ENCODE results near the gene GJC1.

GJC1 gene

DNA sequence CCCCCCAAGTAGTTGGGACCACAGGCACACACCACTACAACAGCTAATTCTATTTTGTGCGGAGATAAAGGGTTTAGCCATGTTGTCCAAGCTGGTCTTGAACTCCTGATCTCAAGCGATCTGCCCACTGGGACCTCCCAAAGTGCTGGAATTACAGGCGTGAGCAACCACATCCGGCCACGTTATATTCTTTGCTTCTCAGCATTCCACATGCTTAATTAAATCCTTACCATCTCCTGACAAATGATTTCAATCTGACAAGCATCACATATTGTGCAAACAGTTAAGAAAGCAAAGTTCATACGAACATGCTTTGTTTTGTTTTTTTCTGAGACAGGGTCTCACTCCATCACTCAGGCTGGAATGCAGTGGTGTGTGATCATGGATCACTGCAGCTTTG, 35.8 kb upstream of the GJC1 start:
- Histone ChIP-seq H3K4me3 (ENCODE audit: low read length) (no peak overlapping the region), H2AFZ (ENCODE audit: low read depth, low read length) (no peak overlapping the region), H3K27me3 (ENCODE audit: low read depth, low read length) (no peaks in the 10 kb centered on the region), H3K4me2 (ENCODE audit: low read length) (no peak overlapping the region), H3K9me3 (ENCODE audit: insufficient read depth, low read length) (no peaks in the 10 kb centered on the region), H3K36me3 (replicated peaks; ENCODE audit: low read depth, low read length) (peaks cover 57% of the 10 kb centered on the region), H3K27ac (ENCODE audit: low read length) (no peak overlapping the region), H4K20me1 (ENCODE audit: insufficient read depth, low read length) (no peaks in the 10 kb centered on the region), H3K4me1 (ENCODE audit: low read length) (no peaks in the 10 kb centered on the region), H3K9ac (ENCODE audit: low read length) (no peak overlapping the region), H3K79me2 (ENCODE audit: low read length) (no peaks in the 10 kb centered on the region)
- TF ChIP-seq EZH2phosphoT487 (IDR thresholded peaks at IDR 0.05; ENCODE audit: low read depth), result no peak
- TF ChIP-seq, protein P1, sequence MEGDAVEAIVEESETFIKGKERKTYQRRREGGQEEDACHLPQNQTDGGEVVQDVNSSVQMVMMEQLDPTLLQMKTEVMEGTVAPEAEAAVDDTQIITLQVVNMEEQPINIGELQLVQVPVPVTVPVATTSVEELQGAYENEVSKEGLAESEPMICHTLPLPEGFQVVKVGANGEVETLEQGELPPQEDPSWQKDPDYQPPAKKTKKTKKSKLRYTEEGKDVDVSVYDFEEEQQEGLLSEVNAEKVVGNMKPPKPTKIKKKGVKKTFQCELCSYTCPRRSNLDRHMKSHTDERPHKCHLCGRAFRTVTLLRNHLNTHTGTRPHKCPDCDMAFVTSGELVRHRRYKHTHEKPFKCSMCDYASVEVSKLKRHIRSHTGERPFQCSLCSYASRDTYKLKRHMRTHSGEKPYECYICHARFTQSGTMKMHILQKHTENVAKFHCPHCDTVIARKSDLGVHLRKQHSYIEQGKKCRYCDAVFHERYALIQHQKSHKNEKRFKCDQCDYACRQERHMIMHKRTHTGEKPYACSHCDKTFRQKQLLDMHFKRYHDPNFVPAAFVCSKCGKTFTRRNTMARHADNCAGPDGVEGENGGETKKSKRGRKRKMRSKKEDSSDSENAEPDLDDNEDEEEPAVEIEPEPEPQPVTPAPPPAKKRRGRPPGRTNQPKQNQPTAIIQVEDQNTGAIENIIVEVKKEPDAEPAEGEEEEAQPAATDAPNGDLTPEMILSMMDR (IDR thresholded peaks at IDR 0.05; ENCODE audit: low read depth, low read length), result no peak

DNA sequence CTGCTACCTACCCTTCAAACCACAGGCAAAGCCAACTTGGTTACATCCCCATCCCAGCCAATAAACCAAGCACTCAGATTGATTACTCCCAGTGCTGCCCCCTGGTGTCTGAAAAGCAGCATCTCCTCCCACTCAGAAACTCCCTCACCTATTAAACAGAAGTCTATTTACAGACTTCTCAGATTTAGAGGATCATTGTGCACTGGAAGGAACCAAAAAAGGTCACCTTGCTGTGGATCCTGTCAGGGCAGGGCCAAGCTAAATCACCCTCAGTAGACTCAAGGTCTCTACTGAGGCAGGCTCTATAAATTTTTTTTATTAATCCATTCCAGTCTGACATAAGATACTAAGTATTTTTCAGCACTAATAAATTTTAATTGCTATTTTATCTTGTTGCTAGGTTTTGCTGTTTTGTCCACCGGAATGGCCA, 35.2 kb upstream of the GJC1 start:
- Histone ChIP-seq H4K20me1 (ENCODE audit: insufficient read depth, low read length) (no peaks in the 10 kb centered on the region), H3K4me3 (ENCODE audit: low read length) (no peak overlapping the region), H2AFZ (ENCODE audit: low read depth, low read length) (no peak overlapping the region), H3K27me3 (ENCODE audit: low read depth, low read length) (no peaks in the 10 kb centered on the region), H3K27ac (ENCODE audit: low read length) (no peak overlapping the region), H3K4me1 (ENCODE audit: low read length) (no peaks in the 10 kb centered on the region), H3K9me3 (ENCODE audit: insufficient read depth, low read length) (no peaks in the 10 kb centered on the region), H3K79me2 (ENCODE audit: low read length) (no peaks in the 10 kb centered on the region), H3K36me3 (replicated peaks; ENCODE audit: low read depth, low read length) (peaks cover 55% of the 10 kb centered on the region), H3K4me2 (ENCODE audit: low read length) (no peak overlapping the region), H3K9ac (ENCODE audit: low read length) (no peak overlapping the region)
- no peak for TF ChIP-seq EZH2phosphoT487 (IDR thresholded peaks at IDR 0.05; ENCODE audit: low read depth)
- TF ChIP-seq, protein P1 (IDR thresholded peaks at IDR 0.05; ENCODE audit: low read depth, low read length), result peak; percentile 91

- H3K27ac ChIP-seq (ENCODE audit: low read length), result no peak overlapping the region
- no peak overlapping the region for H3K4me3 ChIP-seq (ENCODE audit: low read length)
- no peaks in the 10 kb centered on the region for H3K4me1 ChIP-seq (ENCODE audit: low read length)
- H3K4me2 ChIP-seq (ENCODE audit: low read length), result no peak overlapping the region
- H3K27me3 ChIP-seq (ENCODE audit: low read depth, low read length), result no peaks in the 10 kb centered on the region
- no peaks in the 10 kb centered on the region for H3K79me2 ChIP-seq (ENCODE audit: low read length)
- no peak overlapping the region for H3K9ac ChIP-seq (ENCODE audit: low read length)
- H4K20me1 ChIP-seq (ENCODE audit: insufficient read depth, low read length), result no peaks in the 10 kb centered on the region
- H3K36me3 ChIP-seq (replicated peaks; ENCODE audit: low read depth, low read length), result peaks cover 57% of the 10 kb centered on the region
- H3K9me3 ChIP-seq (ENCODE audit: insufficient read depth, low read length), result no peaks in the 10 kb centered on the region
- no peak overlapping the region for H2AFZ ChIP-seq (ENCODE audit: low read depth, low read length)
- TF ChIP-seq, protein P1 (IDR thresholded peaks at IDR 0.05; ENCODE audit: low read depth, low read length), result no peak
- no peak for TF ChIP-seq EZH2phosphoT487 (IDR thresholded peaks at IDR 0.05; ENCODE audit: low read depth)
Observed at GRCh38 chr17:44864831-44865230, 34.7 kb upstream of the GJC1 start.

DNA sequence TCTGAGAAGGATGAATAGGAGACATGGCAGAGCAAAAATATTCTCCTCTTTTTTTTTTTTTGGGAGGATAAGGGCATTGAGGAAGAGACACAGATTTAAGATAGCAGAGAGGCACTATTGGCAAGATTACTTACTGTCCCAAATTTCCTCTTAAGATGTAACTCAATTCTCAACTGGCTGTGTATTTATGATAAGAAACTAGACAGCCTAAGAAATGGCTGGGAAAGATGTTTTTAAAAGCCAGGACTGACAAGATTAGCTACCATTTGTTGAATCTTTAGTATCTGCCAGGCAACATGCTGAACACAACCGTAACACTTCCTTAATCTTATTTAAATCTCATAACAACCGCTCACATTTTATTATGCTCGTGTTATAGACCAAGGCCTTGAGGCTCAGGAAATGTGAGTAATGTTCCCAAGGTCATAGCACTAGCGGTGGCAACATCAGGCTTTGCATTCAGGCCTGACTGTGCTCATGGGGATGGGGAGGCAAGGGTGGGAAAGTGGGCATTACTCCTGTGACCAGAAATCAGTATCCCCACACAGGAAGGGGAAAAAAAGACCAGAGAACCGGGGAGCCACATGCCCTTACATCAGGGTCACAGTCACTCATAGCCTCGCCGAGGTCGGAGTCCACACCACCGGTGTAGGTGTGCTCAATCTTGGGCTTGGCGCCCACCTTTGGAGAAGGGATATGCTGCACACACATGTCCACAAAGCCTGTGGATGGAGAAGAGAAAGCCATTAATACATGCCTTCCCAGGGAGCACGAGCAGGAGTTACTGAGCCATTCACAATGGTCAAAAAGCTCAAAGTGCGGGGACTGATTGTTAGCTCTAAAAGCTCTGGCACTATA, 33.2 kb upstream of the GJC1 start:
- H3K9ac ChIP-seq (ENCODE audit: low read length), result no peak overlapping the region
- peaks cover 56% of the 10 kb centered on the region for H3K36me3 ChIP-seq (replicated peaks; ENCODE audit: low read depth, low read length)
- H3K4me2 ChIP-seq (ENCODE audit: low read length), result no peak overlapping the region
- H3K9me3 ChIP-seq (ENCODE audit: insufficient read depth, low read length), result no peaks in the 10 kb centered on the region
- no peaks in the 10 kb centered on the region for H3K79me2 ChIP-seq (ENCODE audit: low read length)
- H4K20me1 ChIP-seq (ENCODE audit: insufficient read depth, low read length), result no peaks in the 10 kb centered on the region
- H2AFZ ChIP-seq (ENCODE audit: low read depth, low read length), result no peak overlapping the region
- no peak for TF ChIP-seq EZH2phosphoT487 (IDR thresholded peaks at IDR 0.05; ENCODE audit: low read depth)
- TF ChIP-seq, protein P1 (IDR thresholded peaks at IDR 0.05; ENCODE audit: low read depth, low read length), result no peak
- no peaks in the 10 kb centered on the region for H3K27me3 ChIP-seq (ENCODE audit: low read depth, low read length)
- no peak overlapping the region for H3K27ac ChIP-seq (ENCODE audit: low read length)
- H3K4me1 ChIP-seq (ENCODE audit: low read length), result no peaks in the 10 kb centered on the region
- no peak overlapping the region for H3K4me3 ChIP-seq (ENCODE audit: low read length)

Measured in OCI-LY3 (cell line).